Thyroid gland (tissue), 4 donors: ENCODE results near the gene CDH9.

Source experiments
- CTCF ChIP-seq, 6 experiments: fragments of 200-600 bp in 3 of 6; fragments of 450-650 bp in 3 of 6; sonication (generic) in 3 of 6; IDR thresholded peaks; one replicate each; pipeline ENCODE4 v1.5.1; 2016 to 2019; ENCODE audit warnings: antibody characterized with exemption in 6 of 6, mild to moderate bottlenecking in 2 of 6, inconsistent platforms in 1 of 6, moderate library complexity in 1 of 6
- POLR2A ChIP-seq, 2 donors: fragments of 450-650 bp; IDR thresholded peaks; one replicate each; pipeline ENCODE4 v1.6.1; 2017; ENCODE audit warnings: antibody characterized with exemption in 2 of 2, mild to moderate bottlenecking in 2 of 2, moderate library complexity in 1 of 2

DNA sequence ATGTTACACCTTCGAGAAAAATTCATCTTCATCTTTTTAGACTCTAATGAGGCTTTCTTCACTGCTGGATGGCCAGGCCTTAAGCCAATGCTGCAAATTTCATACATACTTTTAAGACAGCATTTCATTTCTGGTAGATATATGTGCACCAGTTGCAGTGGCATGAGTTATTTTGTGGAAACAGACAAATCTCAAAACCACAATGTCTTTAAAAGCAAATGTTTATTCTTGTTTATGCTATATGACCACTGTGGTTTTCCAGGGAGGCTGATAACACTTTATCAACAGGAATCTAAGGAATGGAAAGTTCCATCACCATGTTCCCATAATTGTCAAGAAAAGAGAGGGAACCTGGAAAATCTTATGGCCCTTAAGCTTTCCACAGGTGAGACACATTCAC lies 27.7 kb downstream of the CDH9 start:
- no peak for TF ChIP-seq CTCF (IDR thresholded peaks at IDR 0.05)
- TF ChIP-seq POLR2A (IDR thresholded peaks at IDR 0.05): no peak
